HFF-Myc (cell line): Measurements from ENCODE around the gene PAH.

Experiments used
- DNase-seq: peaks from one replicate; pipeline ENCODE4 v3.0.0-alpha.2; 2011; ENCODE audit warnings: low read depth; ENCODE audit errors: extremely low read depth
- H3K4me3 ChIP-seq: replicated peaks from 2 replicates; pipeline ENCODE4 v1.5.1; 2011; ENCODE audit warnings: low read depth, mild to moderate bottlenecking, control low read depth, low read length
- TF ChIP-seq, protein P1 (sequence below): IDR thresholded peaks from 2 replicates; pipeline ENCODE4 v1.5.1; 2012; ENCODE audit warnings: mild to moderate bottlenecking, low read depth, low read length, control low read depth; ENCODE audit errors: missing control alignments

Gene PAH

DNA sequence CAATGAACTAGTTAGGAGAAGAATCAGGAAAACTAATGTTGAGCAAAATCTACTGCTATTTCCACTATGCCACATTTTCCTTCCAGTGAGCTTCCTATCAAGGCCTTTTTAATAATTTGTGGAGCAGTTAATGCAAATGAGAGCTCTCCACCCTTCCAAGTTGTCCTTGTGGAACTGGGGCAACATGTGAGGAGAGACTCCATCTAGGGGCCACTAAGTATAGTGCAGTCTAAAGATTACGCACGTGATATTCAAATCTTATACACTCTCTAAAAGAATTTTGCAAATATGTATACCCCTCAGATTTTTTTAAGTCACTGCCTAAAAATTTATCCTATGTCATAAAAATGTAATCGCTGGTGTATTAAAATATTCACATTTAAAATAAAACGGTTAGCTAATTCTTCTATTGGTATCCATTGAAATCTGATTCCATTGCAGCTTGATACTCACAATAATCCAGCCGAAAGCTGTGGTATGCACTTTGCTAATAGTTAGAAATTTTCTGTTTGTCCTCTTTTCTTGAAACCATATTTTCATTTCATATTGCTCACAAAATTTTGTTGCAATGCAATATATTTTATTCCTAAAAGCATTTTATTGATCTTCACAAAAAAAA is 100.1 kb downstream of the PAH start:
- TF ChIP-seq, protein P1, sequence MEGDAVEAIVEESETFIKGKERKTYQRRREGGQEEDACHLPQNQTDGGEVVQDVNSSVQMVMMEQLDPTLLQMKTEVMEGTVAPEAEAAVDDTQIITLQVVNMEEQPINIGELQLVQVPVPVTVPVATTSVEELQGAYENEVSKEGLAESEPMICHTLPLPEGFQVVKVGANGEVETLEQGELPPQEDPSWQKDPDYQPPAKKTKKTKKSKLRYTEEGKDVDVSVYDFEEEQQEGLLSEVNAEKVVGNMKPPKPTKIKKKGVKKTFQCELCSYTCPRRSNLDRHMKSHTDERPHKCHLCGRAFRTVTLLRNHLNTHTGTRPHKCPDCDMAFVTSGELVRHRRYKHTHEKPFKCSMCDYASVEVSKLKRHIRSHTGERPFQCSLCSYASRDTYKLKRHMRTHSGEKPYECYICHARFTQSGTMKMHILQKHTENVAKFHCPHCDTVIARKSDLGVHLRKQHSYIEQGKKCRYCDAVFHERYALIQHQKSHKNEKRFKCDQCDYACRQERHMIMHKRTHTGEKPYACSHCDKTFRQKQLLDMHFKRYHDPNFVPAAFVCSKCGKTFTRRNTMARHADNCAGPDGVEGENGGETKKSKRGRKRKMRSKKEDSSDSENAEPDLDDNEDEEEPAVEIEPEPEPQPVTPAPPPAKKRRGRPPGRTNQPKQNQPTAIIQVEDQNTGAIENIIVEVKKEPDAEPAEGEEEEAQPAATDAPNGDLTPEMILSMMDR: peak; percentile 75
- DNase-seq: peak; percentile 14
- H3K4me3 ChIP-seq: no peak overlapping the region

GRCh38 chr12:102814691-102815367 is 102.2 kb downstream of the PAH start:
- DNase-seq: no peak
- TF ChIP-seq, protein P1: no peak
- H3K4me3 ChIP-seq: no peak overlapping the region

GRCh38 chr12:102812344-102812743 is 104.7 kb downstream of the PAH start:
- DNase-seq: no peak
- H3K4me3 ChIP-seq: no peak overlapping the region
- TF ChIP-seq, protein P1: no peak

GRCh38 chr12:102811110-102811737 is 105.8 kb downstream of the PAH start:
- H3K4me3 ChIP-seq: no peak overlapping the region
- TF ChIP-seq, protein P1: peak; percentile 64
- DNase-seq: no peak

DNA sequence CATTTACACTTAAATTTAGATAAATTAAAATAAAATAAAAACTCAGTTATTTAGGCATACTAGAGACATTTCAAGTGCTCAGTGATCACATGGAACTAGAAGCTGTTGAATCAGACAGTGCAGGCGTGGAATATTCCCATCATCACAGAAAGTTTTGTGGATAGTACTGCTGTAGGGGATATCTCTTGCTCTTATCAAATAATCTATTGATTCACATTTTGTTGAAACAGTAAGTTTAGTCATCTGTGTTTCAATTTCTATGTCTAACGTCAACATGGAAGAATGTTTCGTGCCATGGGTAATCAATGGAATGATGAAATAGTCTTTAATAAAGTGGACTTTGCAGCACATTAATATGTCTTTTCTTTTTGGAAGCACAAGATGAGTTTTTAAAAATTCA is 108.6 kb downstream of the PAH start:
- H3K4me3 ChIP-seq: no peak overlapping the region
- no peak for DNase-seq
- TF ChIP-seq, protein P1: no peak

GRCh38 chr12:102806592-102806991 is 110.5 kb downstream of the PAH start:
- no peak for DNase-seq
- TF ChIP-seq, protein P1: no peak
- no peak overlapping the region for H3K4me3 ChIP-seq
